NCI-H2196 (cell line): ENCODE results near the gene TXNDC11.

Experiments used
- DNase-seq: peaks from one replicate; lab custom pipeline; 2025; ENCODE audit not compliant: unreplicated experiment; lab: John Stamatoyannopoulos, UW

TXNDC11 gene

GRCh38 chr16:11632455-11632939 lies 110.2 kb downstream of the TXNDC11 start:
- no peak for DNase-seq

GRCh38 chr16:11631214-11631613 lies 111.4 kb downstream of the TXNDC11 start:
- DNase-seq: no peak

GRCh38 chr16:11630768-11631056 lies 111.9 kb downstream of the TXNDC11 start:
- DNase-seq: no peak

GRCh38 chr16:11630046-11630767 lies 112.5 kb downstream of the TXNDC11 start:
- DNase-seq: no peak
